T-helper 1 cell treated with Interleukin-12 subunit alpha and Interleukin-12 subunit beta and Interleukin-4 antibody, amounts not matched to agents 30 μg/mL and 1 μg/mL, for 36 hours (primary cell): ENCODE results near the gene PLEKHA5.
A peak's percentile ranks its signal among the peaks of the same experiment; 100 is the strongest.

Source experiments
- H3K27ac Mint-ChIP-seq: one replicate; pipeline ENCODE4 v1.8.0; 2021; ENCODE audit warnings: mild to moderate bottlenecking, mixed read lengths
- H3K27me3 Mint-ChIP-seq: one replicate; pipeline ENCODE4 v1.8.0; 2021; ENCODE audit warnings: low read depth, mixed read lengths
- H3K36me3 Mint-ChIP-seq: one replicate; pipeline ENCODE4 v1.8.0; 2021; ENCODE audit warnings: low read depth, mixed read lengths
- H3K4me1 Mint-ChIP-seq: one replicate; pipeline ENCODE4 v1.8.0; 2021; ENCODE audit warnings: low read depth, mixed read lengths
- H3K4me3 Mint-ChIP-seq: one replicate; pipeline ENCODE4 v1.8.0; 2021; ENCODE audit warnings: mild to moderate bottlenecking, moderate library complexity, mixed read lengths
- H3K9me3 Mint-ChIP-seq: one replicate; pipeline ENCODE4 v1.8.0; 2021; ENCODE audit warnings: mixed read lengths

The PLEKHA5 gene

DNA sequence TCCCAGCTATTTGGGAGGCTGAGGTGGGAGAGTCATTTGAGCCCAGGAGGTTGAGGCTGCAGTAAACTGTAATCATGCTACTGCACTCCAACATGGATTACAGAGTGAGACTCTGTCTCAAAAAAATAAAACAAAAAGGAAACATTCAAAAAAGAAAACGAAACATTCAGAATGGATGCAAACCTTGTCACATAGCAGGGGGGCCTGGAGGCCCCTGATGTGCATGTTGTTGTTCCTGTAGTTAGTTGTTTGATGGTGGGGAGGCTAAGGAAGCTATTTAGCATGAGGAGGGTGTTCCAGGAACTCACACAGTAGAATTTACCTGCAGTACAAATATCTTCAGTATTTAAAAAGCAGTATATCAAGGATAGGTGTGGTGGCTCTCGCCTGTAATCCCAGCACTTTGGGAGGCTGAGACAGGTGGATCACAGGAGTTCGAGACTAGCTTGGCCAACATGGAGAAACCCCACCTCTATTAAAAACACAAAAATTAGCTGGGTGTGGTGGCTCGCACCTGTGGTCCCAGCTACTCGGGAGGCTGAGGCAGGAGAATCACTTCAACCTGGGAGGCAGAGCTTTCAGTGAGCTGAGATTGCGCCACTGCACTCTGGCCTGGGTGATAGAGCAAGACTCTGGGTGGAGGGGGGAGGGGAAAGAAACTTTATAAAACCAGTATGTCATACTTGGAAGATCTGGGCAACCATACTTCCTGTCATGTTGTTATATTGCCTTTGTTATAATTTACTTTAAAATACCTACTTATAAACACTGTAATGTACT, 292.2 kb downstream of the PLEKHA5 start:
- Mint-ChIP-seq H3K27ac (peak overlapping the region; percentile 27), H3K4me3 (no peak overlapping the region), H3K27me3 (no peaks in the 10 kb centered on the region), H3K36me3 (peaks cover 1% of the 10 kb centered on the region), H3K4me1 (peaks cover 8% of the 10 kb centered on the region), H3K9me3 (no peaks in the 10 kb centered on the region)

DNA sequence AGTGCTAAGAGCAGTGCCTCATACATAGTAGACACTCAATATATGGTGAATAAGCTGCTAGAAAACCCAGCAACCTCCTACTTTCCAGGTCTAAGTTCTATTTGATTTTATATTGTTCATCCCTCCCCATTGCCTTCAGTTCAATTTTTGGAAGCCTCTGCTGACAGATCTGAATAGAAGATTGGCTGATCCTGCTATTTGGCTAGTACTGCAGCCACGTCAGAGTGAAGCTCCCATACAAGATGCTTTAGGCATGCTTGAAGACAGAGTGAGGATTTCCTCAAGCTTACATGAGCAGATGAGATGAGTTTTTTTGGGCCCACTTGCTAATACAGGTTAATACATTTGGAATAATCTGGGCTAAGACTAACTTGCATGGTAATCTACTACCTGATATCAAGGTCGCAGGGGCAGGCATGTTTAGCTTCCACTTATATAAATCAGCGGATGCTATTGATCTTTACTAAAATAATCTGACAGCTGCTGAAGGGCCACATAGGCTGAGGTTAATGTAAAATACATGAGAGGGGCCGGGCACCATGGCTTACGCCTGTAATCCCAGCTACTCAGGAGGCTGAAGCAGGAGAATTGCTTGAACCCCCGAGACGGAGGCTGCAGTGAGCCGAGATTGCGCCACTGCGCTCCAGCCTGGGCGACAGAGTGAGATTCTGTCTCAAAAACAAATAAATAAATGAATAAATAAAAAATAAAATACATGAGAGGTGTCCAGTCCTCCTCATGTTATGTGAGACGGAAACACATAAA, 293.8 kb downstream of the PLEKHA5 start:
- Mint-ChIP-seq H3K4me1 (peaks cover 9% of the 10 kb centered on the region), H3K27ac (no peak overlapping the region), H3K27me3 (no peaks in the 10 kb centered on the region), H3K9me3 (no peaks in the 10 kb centered on the region), H3K36me3 (peaks cover 2% of the 10 kb centered on the region), H3K4me3 (no peak overlapping the region)
